Lower leg skin (tissue), 3 donors: ENCODE results near the gene WNT7B.

ENCODE experiments used
- CTCF ChIP-seq, 3 donors: fragments of 450-650 bp; IDR thresholded peaks; one replicate each; pipeline ENCODE4 v1.5.1; 2016; ENCODE audit warnings: antibody characterized with exemption in 3 of 3, mild to moderate bottlenecking in 3 of 3, moderate library complexity in 2 of 3
- POLR2A ChIP-seq, 2 donors: fragments of 450-650 bp; IDR thresholded peaks; one replicate each; pipeline ENCODE4 v1.6.1; 2016 to 2017; ENCODE audit warnings: antibody characterized with exemption in 2 of 2, mild to moderate bottlenecking in 1 of 2, moderate library complexity in 1 of 2

DNA sequence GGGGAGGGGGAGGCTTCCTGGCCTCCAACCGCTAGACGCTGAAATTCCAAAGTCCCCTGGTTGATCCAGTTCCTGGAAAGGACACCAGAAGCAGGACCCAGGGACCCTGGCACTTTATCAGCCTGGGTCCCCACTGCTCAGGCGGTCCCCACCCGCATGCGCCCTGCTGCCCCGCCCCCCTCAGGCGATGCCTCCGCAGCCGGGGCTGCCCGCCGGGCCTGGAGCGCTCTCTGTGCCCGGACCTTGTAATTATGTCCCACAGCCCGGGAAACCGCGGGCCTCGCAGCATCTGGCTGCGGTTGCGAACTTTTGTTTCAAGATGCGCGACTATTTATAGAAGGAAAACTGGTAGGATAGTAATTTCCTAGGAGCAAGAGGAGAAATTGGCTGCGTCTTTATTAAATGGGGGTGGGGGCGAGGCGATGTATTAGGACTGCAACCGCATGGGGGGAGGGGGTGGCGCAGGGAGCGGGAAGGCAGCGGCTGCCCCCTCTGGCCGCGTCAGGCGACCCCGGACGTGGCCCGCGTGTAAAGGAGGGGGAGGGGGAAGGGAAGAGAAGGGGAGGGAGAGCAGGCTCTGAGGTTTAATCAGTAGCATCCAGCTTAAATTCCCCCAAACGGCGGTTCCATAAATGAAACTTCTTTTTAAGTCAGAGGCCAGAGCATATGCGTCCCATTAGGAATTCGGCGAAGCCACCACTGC, 6.1 kb downstream of the WNT7B start:
- TF ChIP-seq POLR2A (IDR thresholded peaks at IDR 0.05) (no peak), CTCF (IDR thresholded peaks at IDR 0.05) (no peak)
